ENCODE data around the gene HMCN2. TPM values are rescaled to one million over a fixed set of nuclear protein-coding genes. Genes with fewer than 3 reads are reported as not detected.

Gene HMCN2
- total and polyA plus RNA-seq, 2 donors (not counting 1 experiment from before 2014, with no cell fraction given): 0.01 TPM; not detected in 1

- H3K27ac ChIP-seq (ENCODE audit: low read length in 2 of 2): no peak overlapping the region
These were observed 64.8 kb downstream of the HMCN2 start for GRCh38 chr9:130330202-130330862.

More at GRCh38 chr9:130330202-130330862, 64.8 kb downstream of the HMCN2 start:
- Histone ChIP-seq H3K36me3 (replicated peaks in 1 of 2; ENCODE audit: control extremely low read depth in 1 of 2, control insufficient read depth in 1 of 2, extremely low read depth in 1 of 2, insufficient read depth in 2 of 2, low read length in 1 of 2) (no peaks in the 10 kb centered on the region), H3K4me1 (ENCODE audit: control insufficient read depth in 2 of 2, insufficient read depth in 2 of 2, low read length in 2 of 2) (no peaks in the 10 kb centered on the region), H2AFZ (ENCODE audit: insufficient read depth, low read depth, low read length, poor library complexity, severe bottlenecking) (no peak overlapping the region), H3K79me2 (ENCODE audit: control insufficient read depth, insufficient read depth, low read length) (no peaks in the 10 kb centered on the region), H3K9ac (ENCODE audit: low read length) (no peak overlapping the region), H4K20me1 (ENCODE audit: control insufficient read depth, insufficient read depth, low read length, poor library complexity, severe bottlenecking) (no peaks in the 10 kb centered on the region), H3K4me2 (replicated peaks; ENCODE audit: low read depth, low read length, poor library complexity, severe bottlenecking) (no peak overlapping the region), H3K4me3 (ENCODE audit: control extremely low read depth in 1 of 5, extremely low read depth in 1 of 5, insufficient read depth in 1 of 5, low read depth in 2 of 5, low read length in 4 of 5) (no peak overlapping the region), H3K9me3 (ENCODE audit: control extremely low read depth in 1 of 3, control insufficient read depth in 2 of 3, insufficient read depth in 1 of 3, low read length in 2 of 3) (peaks cover 0 to 2% (median 0%) of the 10 kb centered on the region in 3 donors), H3K27me3 (replicated peaks in 1 of 4; ENCODE audit: control extremely low read depth in 1 of 4, control insufficient read depth in 3 of 4, insufficient read depth in 4 of 4, low read length in 3 of 4) (peaks cover 0 to 13% (median 5%) of the 10 kb centered on the region in 4 experiments)
- intact Hi-C loops (cut with micrococcal nuclease): no loop called here
- H3K4me3 Mint-ChIP-seq: no peak overlapping the region
- TF ChIP-seq CTCF (IDR thresholded peaks at IDR 0.05): no peak
- TF ChIP-seq EZH2 (IDR thresholded peaks at IDR 0.05; ENCODE audit: borderline replicate concordance, insufficient read depth, low read depth, low read length, poor library complexity, severe bottlenecking): no peak
- DNase-seq (no peak), ATAC-seq (ENCODE audit: low read depth) (no peak)
- WGBS (ENCODE audit: insufficient coverage): 73% methylated on average over 17 of the region's 20 CpGs
- H3K9me3 Mint-ChIP-seq (ENCODE audit: insufficient read depth): no peaks in the 10 kb centered on the region
- H3K27me3 Mint-ChIP-seq: peaks cover 41% of the 10 kb centered on the region
- ChIA-PET POLR2A (no interaction called here), CTCF (interaction anchor here (0.6 kb wide), 1 partner anchor 51 kb away, joined by 3 read pairs; no protein-coding TSS in a partner anchor)
- H3K4me1 Mint-ChIP-seq: no peaks in the 10 kb centered on the region
- no peak overlapping the region for H3K27ac Mint-ChIP-seq
